Right lobe of liver (tissue), 4 donors: ENCODE data around the gene SORL1.

Source experiments
- CTCF ChIP-seq, 4 donors: fragments of 200-600 bp in 3 of 4; fragments of 450-650 bp in 1 of 4; IDR thresholded peaks; one replicate each; pipeline versions ENCODE4 v1.5.1 to v1.8.0; 2016 to 2022; ENCODE audit warnings: antibody characterized with exemption in 4 of 4, mild to moderate bottlenecking in 2 of 4
- POLR2A ChIP-seq: fragments of 450-650 bp; IDR thresholded peaks from one replicate; pipeline ENCODE4 v1.6.1; 2017; ENCODE audit warnings: antibody characterized with exemption, mild to moderate bottlenecking
- donor health status: DM: no; HTN: no; CAD: no.
- donor health status: DM: no; HTN: no; CAD: no.
- donor health status: DM: no; HTN: yes; CAD: no.

GRCh38 chr11:121604152-121604551, 152.0 kb downstream of the SORL1 start:
- TF ChIP-seq CTCF (IDR thresholded peaks at IDR 0.05) (no peak), POLR2A (no peak)
